Ishikawa (cell line): ENCODE measurements around the gene GLCCI1.

Source experiments
- CEBPB ChIP-seq: IDR thresholded peaks from 2 replicates; pipeline ENCODE4 v1.6.1; 2012
- CREB1 ChIP-seq: IDR thresholded peaks from 2 replicates; pipeline ENCODE4 v1.6.1; 2012; ENCODE audit warnings: low read depth
- EGR1 ChIP-seq: IDR thresholded peaks from 2 replicates; pipeline ENCODE4 v1.6.1; 2012
- EP300 ChIP-seq: IDR thresholded peaks from 2 replicates; pipeline ENCODE4 v1.6.1; 2012; ENCODE audit warnings: borderline replicate concordance
- FOXM1 ChIP-seq: IDR thresholded peaks from 2 replicates; pipeline ENCODE4 v1.6.1; 2012; ENCODE audit warnings: low read depth, borderline replicate concordance
- NFIC ChIP-seq: IDR thresholded peaks from 2 replicates; pipeline ENCODE4 v1.6.1; 2012
- RAD21 ChIP-seq: IDR thresholded peaks from 2 replicates; pipeline ENCODE4 v1.6.1; 2012; ENCODE audit warnings: low read depth
- TAF1 ChIP-seq: IDR thresholded peaks from 2 replicates; pipeline ENCODE4 v1.6.1; 2012; ENCODE audit warnings: low read depth, mild to moderate bottlenecking
- TCF12 ChIP-seq: IDR thresholded peaks from 2 replicates; pipeline ENCODE4 v1.6.1; 2012; ENCODE audit warnings: low read depth
- TEAD4 ChIP-seq: IDR thresholded peaks from 2 replicates; pipeline ENCODE4 v1.6.1; 2012
- YY1 ChIP-seq: IDR thresholded peaks from 2 replicates; pipeline ENCODE4 v1.6.1; 2012; ENCODE audit warnings: low read depth
- ZBTB7A ChIP-seq: IDR thresholded peaks from 2 replicates; pipeline ENCODE4 v1.6.1; 2012; ENCODE audit warnings: low read depth
- TF ChIP-seq, protein P1 (sequence below): IDR thresholded peaks from 2 replicates; pipeline ENCODE4 v1.6.1; 2012; ENCODE audit warnings: low read depth, mild to moderate bottlenecking
- TF ChIP-seq, protein P2 (sequence below): IDR thresholded peaks from 2 replicates; pipeline ENCODE4 v1.6.1; 2012
- TF ChIP-seq, protein P3 (sequence below): IDR thresholded peaks from 2 replicates; pipeline ENCODE4 v1.6.1; 2012

GLCCI1 gene

GRCh38 chr7:7976677-7977076 is 8.1 kb downstream of the GLCCI1 start:
- TF ChIP-seq, protein P1, sequence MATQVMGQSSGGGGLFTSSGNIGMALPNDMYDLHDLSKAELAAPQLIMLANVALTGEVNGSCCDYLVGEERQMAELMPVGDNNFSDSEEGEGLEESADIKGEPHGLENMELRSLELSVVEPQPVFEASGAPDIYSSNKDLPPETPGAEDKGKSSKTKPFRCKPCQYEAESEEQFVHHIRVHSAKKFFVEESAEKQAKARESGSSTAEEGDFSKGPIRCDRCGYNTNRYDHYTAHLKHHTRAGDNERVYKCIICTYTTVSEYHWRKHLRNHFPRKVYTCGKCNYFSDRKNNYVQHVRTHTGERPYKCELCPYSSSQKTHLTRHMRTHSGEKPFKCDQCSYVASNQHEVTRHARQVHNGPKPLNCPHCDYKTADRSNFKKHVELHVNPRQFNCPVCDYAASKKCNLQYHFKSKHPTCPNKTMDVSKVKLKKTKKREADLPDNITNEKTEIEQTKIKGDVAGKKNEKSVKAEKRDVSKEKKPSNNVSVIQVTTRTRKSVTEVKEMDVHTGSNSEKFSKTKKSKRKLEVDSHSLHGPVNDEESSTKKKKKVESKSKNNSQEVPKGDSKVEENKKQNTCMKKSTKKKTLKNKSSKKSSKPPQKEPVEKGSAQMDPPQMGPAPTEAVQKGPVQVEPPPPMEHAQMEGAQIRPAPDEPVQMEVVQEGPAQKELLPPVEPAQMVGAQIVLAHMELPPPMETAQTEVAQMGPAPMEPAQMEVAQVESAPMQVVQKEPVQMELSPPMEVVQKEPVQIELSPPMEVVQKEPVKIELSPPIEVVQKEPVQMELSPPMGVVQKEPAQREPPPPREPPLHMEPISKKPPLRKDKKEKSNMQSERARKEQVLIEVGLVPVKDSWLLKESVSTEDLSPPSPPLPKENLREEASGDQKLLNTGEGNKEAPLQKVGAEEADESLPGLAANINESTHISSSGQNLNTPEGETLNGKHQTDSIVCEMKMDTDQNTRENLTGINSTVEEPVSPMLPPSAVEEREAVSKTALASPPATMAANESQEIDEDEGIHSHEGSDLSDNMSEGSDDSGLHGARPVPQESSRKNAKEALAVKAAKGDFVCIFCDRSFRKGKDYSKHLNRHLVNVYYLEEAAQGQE, result no peak
- TF ChIP-seq TEAD4 (no peak), EGR1 (no peak), NFIC (no peak), TAF1 (no peak), YY1 (no peak), CEBPB (no peak), EP300 (no peak), RAD21 (no peak), CREB1 (no peak), FOXM1 (no peak), ZBTB7A (no peak), TCF12 (no peak)
- TF ChIP-seq, protein P2, sequence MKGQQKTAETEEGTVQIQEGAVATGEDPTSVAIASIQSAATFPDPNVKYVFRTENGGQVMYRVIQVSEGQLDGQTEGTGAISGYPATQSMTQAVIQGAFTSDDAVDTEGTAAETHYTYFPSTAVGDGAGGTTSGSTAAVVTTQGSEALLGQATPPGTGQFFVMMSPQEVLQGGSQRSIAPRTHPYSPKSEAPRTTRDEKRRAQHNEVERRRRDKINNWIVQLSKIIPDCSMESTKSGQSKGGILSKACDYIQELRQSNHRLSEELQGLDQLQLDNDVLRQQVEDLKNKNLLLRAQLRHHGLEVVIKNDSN, result no peak
- TF ChIP-seq, protein P3, sequence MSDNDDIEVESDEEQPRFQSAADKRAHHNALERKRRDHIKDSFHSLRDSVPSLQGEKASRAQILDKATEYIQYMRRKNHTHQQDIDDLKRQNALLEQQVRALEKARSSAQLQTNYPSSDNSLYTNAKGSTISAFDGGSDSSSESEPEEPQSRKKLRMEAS, result no peak

GRCh38 chr7:7977774-7978173 is 9.2 kb downstream of the GLCCI1 start:
- TF ChIP-seq FOXM1 (no peak), TEAD4 (no peak), EP300 (no peak), EGR1 (no peak), CREB1 (no peak), ZBTB7A (no peak), TAF1 (no peak), NFIC (no peak), RAD21 (no peak), CEBPB (no peak), YY1 (no peak), TCF12 (no peak)
- TF ChIP-seq, protein P1, result no peak
- TF ChIP-seq, protein P2, result no peak
- TF ChIP-seq, protein P3, result no peak

GRCh38 chr7:7978860-7979259 is 10.3 kb downstream of the GLCCI1 start:
- TF ChIP-seq EP300 (no peak), FOXM1 (no peak), CREB1 (no peak), TAF1 (no peak), ZBTB7A (no peak), RAD21 (no peak), EGR1 (no peak), NFIC (no peak), TCF12 (no peak)
- TF ChIP-seq, protein P2, result no peak
- TF ChIP-seq, protein P1, result no peak

GRCh38 chr7:7979558-7979957 is 11.0 kb downstream of the GLCCI1 start:
- TF ChIP-seq CEBPB, result no peak
